Ishikawa (cell line): Measurements from ENCODE around the gene ZNF609.

ENCODE experiments used
- CEBPB ChIP-seq: IDR thresholded peaks from 2 replicates; pipeline ENCODE4 v1.6.1; 2012
- CREB1 ChIP-seq: IDR thresholded peaks from 2 replicates; pipeline ENCODE4 v1.6.1; 2012; ENCODE audit warnings: low read depth
- EGR1 ChIP-seq: IDR thresholded peaks from 2 replicates; pipeline ENCODE4 v1.6.1; 2012
- EP300 ChIP-seq: IDR thresholded peaks from 2 replicates; pipeline ENCODE4 v1.6.1; 2012; ENCODE audit warnings: borderline replicate concordance
- FOXM1 ChIP-seq: IDR thresholded peaks from 2 replicates; pipeline ENCODE4 v1.6.1; 2012; ENCODE audit warnings: low read depth, borderline replicate concordance
- MAX ChIP-seq: IDR thresholded peaks from 2 replicates; pipeline ENCODE4 v1.6.1; 2012
- NFIC ChIP-seq: IDR thresholded peaks from 2 replicates; pipeline ENCODE4 v1.6.1; 2012
- RAD21 ChIP-seq: IDR thresholded peaks from 2 replicates; pipeline ENCODE4 v1.6.1; 2012; ENCODE audit warnings: low read depth
- REST ChIP-seq: IDR thresholded peaks from 2 replicates; pipeline ENCODE4 v1.6.1; 2012; ENCODE audit warnings: low read depth, mild to moderate bottlenecking
- TAF1 ChIP-seq: IDR thresholded peaks from 2 replicates; pipeline ENCODE4 v1.6.1; 2012; ENCODE audit warnings: low read depth, mild to moderate bottlenecking
- TCF12 ChIP-seq: IDR thresholded peaks from 2 replicates; pipeline ENCODE4 v1.6.1; 2012; ENCODE audit warnings: low read depth
- TEAD4 ChIP-seq: IDR thresholded peaks from 2 replicates; pipeline ENCODE4 v1.6.1; 2012
- USF1 ChIP-seq: IDR thresholded peaks from 2 replicates; pipeline ENCODE4 v1.6.1; 2012
- YY1 ChIP-seq: IDR thresholded peaks from 2 replicates; pipeline ENCODE4 v1.6.1; 2012; ENCODE audit warnings: low read depth
- ZBTB7A ChIP-seq: IDR thresholded peaks from 2 replicates; pipeline ENCODE4 v1.6.1; 2012; ENCODE audit warnings: low read depth

ZNF609 gene

GRCh38 chr15:64568765-64569164, 108.4 kb downstream of the ZNF609 start:
- TF ChIP-seq TCF12, result no peak
- no peak for TF ChIP-seq RAD21
- TF ChIP-seq MAX, result no peak
- TF ChIP-seq USF1, result no peak
- no peak for TF ChIP-seq TEAD4
- no peak for TF ChIP-seq REST
- no peak for TF ChIP-seq YY1
- no peak for TF ChIP-seq FOXM1
- no peak for TF ChIP-seq EP300
- no peak for TF ChIP-seq CREB1
- TF ChIP-seq NFIC, result no peak
- no peak for TF ChIP-seq CEBPB
- no peak for TF ChIP-seq EGR1
- TF ChIP-seq TAF1, result no peak
- no peak for TF ChIP-seq ZBTB7A

- TF ChIP-seq USF1, result no peak
- TF ChIP-seq EGR1, result no peak
- TF ChIP-seq REST, result no peak
- no peak for TF ChIP-seq CEBPB
- no peak for TF ChIP-seq ZBTB7A
- TF ChIP-seq YY1, result no peak
- no peak for TF ChIP-seq TCF12
- TF ChIP-seq CREB1, result no peak
- no peak for TF ChIP-seq EP300
- no peak for TF ChIP-seq MAX
- no peak for TF ChIP-seq FOXM1
- TF ChIP-seq TEAD4, result no peak
Observed at GRCh38 chr15:64571857-64572291, 111.5 kb downstream of the ZNF609 start.

- TF ChIP-seq USF1 (no peak), ZBTB7A (no peak), CEBPB (no peak), YY1 (no peak), RAD21 (no peak), REST (no peak), TCF12 (no peak), TAF1 (no peak), EGR1 (no peak)
Observed at GRCh38 chr15:64572856-64573255, 112.5 kb downstream of the ZNF609 start.

- TF ChIP-seq YY1 (no peak), TAF1 (no peak), CEBPB (no peak), MAX (no peak), REST (no peak), CREB1 (no peak), FOXM1 (no peak), NFIC (no peak), EGR1 (no peak), EP300 (no peak)
Observed at GRCh38 chr15:64574301-64575017, 114.1 kb downstream of the ZNF609 start.
